CD4-positive, alpha-beta T cell (primary cell): ENCODE measurements around the gene LINGO4. TPM values are rescaled to one million over a fixed set of nuclear protein-coding genes. Genes with fewer than 3 reads are reported as not detected.
A peak's percentile ranks its signal among the peaks of the same experiment; 100 is the strongest.

ENCODE experiments used
- ATAC-seq: fragments of 200-7000 bp; cut with Tn5 transposase; one replicate; pipeline ENCODE4 v1.10.0; 2022; ENCODE audit warnings: mild to moderate bottlenecking; ENCODE audit not compliant: poor library complexity
- CTCF ChIA-PET: fragments of 350-600 bp; sonication (Branson Sonifier 250); formaldehyde crosslinking; loops from one replicate; lab custom pipeline; 2021; ENCODE audit warnings: antibody characterized with exemption, inconsistent platforms; lab: Charles Lee
- POLR2A ChIA-PET: fragments of 350-600 bp; sonication (Branson Sonifier 250); formaldehyde crosslinking; loops from one replicate; lab custom pipeline; 2021; ENCODE audit warnings: antibody characterized with exemption, inconsistent platforms; lab: Charles Lee
- DNase-seq, 14 experiments: peaks; one replicate each; pipeline ENCODE4 v3.0.0-alpha.2; 2013 to 2020; ENCODE audit warnings: mixed read lengths in 2 of 14
- H3K27ac ChIP-seq, 2 donors: one replicate each; pipeline versions ENCODE4 v1.5.1 to v1.7.0; 2013; ENCODE audit warnings: low read length in 2 of 2, low read depth in 1 of 2, mild to moderate bottlenecking in 1 of 2
- H3K27me3 ChIP-seq, 2 experiments: 1 replicate in 1 of 2; 2 replicates in 1 of 2; pipeline versions ENCODE4 v1.6.1 to v1.7.0; 2013; ENCODE audit warnings: low read length in 2 of 2, control low read depth in 1 of 2, mild to moderate bottlenecking in 1 of 2, moderate library complexity in 1 of 2; ENCODE audit not compliant: insufficient read depth in 2 of 2, control insufficient read depth in 1 of 2
- H3K36me3 ChIP-seq: one replicate; pipeline ENCODE4 v1.6.1; 2013; ENCODE audit warnings: low read length, control low read depth; ENCODE audit not compliant: insufficient read depth
- H3K4me1 ChIP-seq: one replicate; pipeline ENCODE4 v1.6.1; 2013; ENCODE audit warnings: low read length, control low read depth; ENCODE audit not compliant: insufficient read depth
- H3K4me3 ChIP-seq: one replicate; pipeline ENCODE4 v1.5.1; 2013; ENCODE audit warnings: mild to moderate bottlenecking, low read length, moderate library complexity
- H3K9me3 ChIP-seq, 2 experiments: 1 replicate in 1 of 2; 2 replicates in 1 of 2; pipeline versions ENCODE4 v1.6.1 to v1.7.0; 2013; ENCODE audit warnings: low read length in 2 of 2, mild to moderate bottlenecking in 2 of 2, control low read depth in 1 of 2, moderate library complexity in 1 of 2; ENCODE audit not compliant: control insufficient read depth in 1 of 2, insufficient read depth in 1 of 2
- H3K27ac Mint-ChIP-seq: one replicate; pipeline ENCODE4 v1.8.0; 2020; ENCODE audit warnings: mixed read lengths
- H3K27me3 Mint-ChIP-seq: one replicate; pipeline ENCODE4 v1.8.0; 2021; ENCODE audit warnings: mixed read lengths
- H3K36me3 Mint-ChIP-seq: one replicate; pipeline ENCODE4 v1.8.0; 2021; ENCODE audit warnings: low read depth, mixed read lengths
- H3K4me1 Mint-ChIP-seq: one replicate; pipeline ENCODE4 v1.8.0; 2021; ENCODE audit warnings: low read depth, mixed read lengths
- H3K4me3 Mint-ChIP-seq: one replicate; pipeline ENCODE4 v1.8.0; 2020; ENCODE audit warnings: mild to moderate bottlenecking, mixed read lengths
- H3K9me3 Mint-ChIP-seq: one replicate; pipeline ENCODE4 v1.8.0; 2020; ENCODE audit warnings: mixed read lengths
- CTCF ChIP-seq: fragments of 200-600 bp; IDR thresholded peaks from one replicate; pipeline ENCODE4 v1.8.0; 2022; ENCODE audit warnings: antibody characterized with exemption, mild to moderate bottlenecking
- intact Hi-C, 2 experiments: fragments of 100-400 bp; cut with DNase I in 1 of 2; cut with micrococcal nuclease in 1 of 2; formaldehyde crosslinking; loops; one replicate each; pipeline versions ENCODE4 v1.15.1 to v1.9.0; 2023 to 2025; cut with DNase I, micrococcal nuclease
- total RNA-seq, 174 experiments: library from RNA in 2 of 174; stranded (reverse) in 2 of 174; gene quantifications; one replicate each; pipeline ENCODE4 v1.2.3 and lab custom pipeline; 2021 to 2026

Gene LINGO4
- total RNA-seq, 2 experiments from 2014 or later = 0.06 to 0.16 TPM

- ATAC-seq = no peak
- ChIA-PET CTCF (interaction anchor here (1.1 kb wide), 1 partner anchor 13 kb away, joined by 3 read pairs; no protein-coding TSS in a partner anchor), POLR2A (interaction anchor here (2.3 to 4.0 kb wide), 2 partner anchors 8 to 28 kb away, joined by 14 to 23 read pairs; partner anchors contain the start of gene TDRKH)
- H3K4me1 ChIP-seq = peaks cover 98% of the 10 kb centered on the region
- H3K9me3 ChIP-seq = no peaks in the 10 kb centered on the region
- Mint-ChIP-seq H3K27me3 (no peaks in the 10 kb centered on the region), H3K9me3 (no peaks in the 10 kb centered on the region), H3K27ac (peak overlapping the region; percentile 51), H3K36me3 (no peaks in the 10 kb centered on the region), H3K4me1 (peaks cover 82% of the 10 kb centered on the region), H3K4me3 (no peak overlapping the region)
- no peak overlapping the region for H3K27ac ChIP-seq
- H3K4me3 ChIP-seq = no peak overlapping the region
- H3K27me3 ChIP-seq = no peaks in the 10 kb centered on the region
- no peak for TF ChIP-seq CTCF
- DNase-seq = no peak
- intact Hi-C loops = no loop called here
- H3K36me3 ChIP-seq = peaks cover 6% of the 10 kb centered on the region
These were observed 12.1 kb upstream of the LINGO4 start for GRCh38 chr1:151817353-151817730.

DNA sequence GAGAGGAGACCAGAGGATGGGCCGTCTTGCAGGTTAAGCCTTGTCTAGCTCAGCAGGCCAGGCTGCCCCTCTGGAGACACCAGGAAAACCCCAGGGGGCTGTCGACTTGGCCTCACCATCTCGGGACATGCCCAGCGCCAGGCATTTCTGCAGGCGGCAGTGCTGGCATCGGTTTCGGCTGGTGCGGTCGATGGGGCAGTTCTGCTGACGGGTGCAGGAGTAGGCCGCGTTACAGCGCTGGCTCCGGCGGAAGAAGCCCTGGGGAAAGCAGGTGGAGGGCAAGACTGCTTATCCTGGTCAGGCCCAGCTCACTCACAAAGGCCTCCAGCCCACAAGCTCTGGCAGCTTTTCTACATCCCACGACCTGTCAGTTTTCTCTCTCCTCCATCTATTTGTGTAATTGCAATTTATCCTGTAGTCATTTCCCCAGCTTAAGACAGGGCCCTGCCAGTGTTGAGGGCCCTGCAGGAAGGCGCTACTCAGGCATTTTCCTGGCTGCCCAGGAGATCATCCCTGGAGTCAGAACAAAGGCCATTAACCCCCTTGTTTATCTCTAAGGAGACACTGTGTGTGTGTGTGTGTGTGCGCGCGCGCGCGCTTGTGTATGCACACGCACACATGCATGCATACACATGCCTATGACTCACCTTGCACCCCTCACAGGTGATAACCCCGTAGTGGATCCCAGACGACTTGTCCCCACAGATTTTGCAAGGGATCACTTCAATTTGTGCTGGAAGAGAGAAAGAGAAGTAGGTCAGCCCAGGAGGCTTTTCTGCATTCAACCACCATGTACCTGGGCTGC, 11.5 kb upstream of the LINGO4 start:
- no peak for TF ChIP-seq CTCF
- ATAC-seq = no peak
- Histone ChIP-seq H3K36me3 (peaks cover 6% of the 10 kb centered on the region), H3K27ac (no peak overlapping the region), H3K27me3 (no peaks in the 10 kb centered on the region), H3K4me1 (peaks cover 94% of the 10 kb centered on the region), H3K4me3 (no peak overlapping the region), H3K9me3 (no peaks in the 10 kb centered on the region)
- no peak for DNase-seq
- intact Hi-C loops = no loop called here
- no peaks in the 10 kb centered on the region for H3K9me3 Mint-ChIP-seq
- POLR2A ChIA-PET = interaction anchor here (0.6 to 4.0 kb wide), 7 partner anchors 9 to 53 kb away, joined by 3 to 23 read pairs (median 4); partner anchors contain the start of gene TDRKH
- CTCF ChIA-PET = no interaction called here
- H3K4me1 Mint-ChIP-seq = peaks cover 77% of the 10 kb centered on the region
- H3K4me3 Mint-ChIP-seq = no peak overlapping the region
- peak overlapping the region; percentile 81 for H3K27ac Mint-ChIP-seq
- H3K27me3 Mint-ChIP-seq = no peaks in the 10 kb centered on the region
- no peaks in the 10 kb centered on the region for H3K36me3 Mint-ChIP-seq

DNA sequence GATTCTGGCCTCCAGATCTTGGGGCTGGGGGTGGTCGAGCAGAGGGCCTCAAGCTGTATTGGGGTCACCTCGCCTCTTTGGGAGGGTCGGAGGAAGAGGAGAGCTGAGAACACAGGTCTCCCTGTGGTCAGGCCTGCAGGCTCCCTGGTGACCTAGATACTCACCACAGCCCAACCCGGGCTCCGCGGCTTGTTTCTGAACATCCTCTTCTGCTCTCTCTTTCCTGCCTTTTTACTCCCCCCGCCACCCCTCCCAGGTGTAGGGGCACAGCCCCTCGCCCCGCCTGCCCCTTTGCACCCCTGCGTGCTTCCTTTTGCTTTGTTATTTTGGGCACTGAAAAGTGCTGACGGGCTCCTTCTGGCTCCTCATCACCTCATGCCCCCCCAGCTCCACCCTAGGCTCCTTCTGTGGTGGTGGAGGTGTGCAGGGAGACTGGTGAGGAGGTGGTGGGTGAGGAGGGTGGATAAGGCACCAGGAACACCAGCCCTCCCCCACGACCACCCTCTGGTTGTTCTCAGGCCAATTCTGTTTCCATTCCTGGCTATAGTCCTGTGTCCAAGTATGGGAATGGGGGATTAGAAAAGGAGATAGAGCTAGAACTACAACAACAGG, 10.6 kb upstream of the LINGO4 start:
- Mint-ChIP-seq H3K36me3 (no peaks in the 10 kb centered on the region), H3K4me1 (peaks cover 68% of the 10 kb centered on the region), H3K27ac (peak overlapping the region; percentile 81), H3K9me3 (no peaks in the 10 kb centered on the region), H3K4me3 (peak overlapping the region; percentile 34), H3K27me3 (no peaks in the 10 kb centered on the region)
- ChIA-PET POLR2A (interaction anchor here (0.6 to 4.0 kb wide), 8 partner anchors 9 to 52 kb away, joined by 3 to 23 read pairs (median 4); partner anchors contain the start of gene TDRKH), CTCF (interaction anchor here (1.0 kb wide), 1 partner anchor 17 kb away, joined by 3 read pairs; no protein-coding TSS in a partner anchor)
- H3K27ac ChIP-seq = peak overlapping the region in 1 of 2 donors; percentile 23
- DNase-seq (peak in 11 of 14 experiments; percentile 25 to 87 (median 49)), ATAC-seq (peak; percentile 86)
- H3K4me1 ChIP-seq = peaks cover 87% of the 10 kb centered on the region
- TF ChIP-seq CTCF = no peak
- intact Hi-C loops = no loop called here
- peaks cover 6% of the 10 kb centered on the region for H3K36me3 ChIP-seq
- no peaks in the 10 kb centered on the region for H3K27me3 ChIP-seq
- no peaks in the 10 kb centered on the region for H3K9me3 ChIP-seq
- H3K4me3 ChIP-seq = no peak overlapping the region
